Testis (tissue), 3 donors: Measurements from ENCODE around the gene PSMB2. TPM values are rescaled to one million over a fixed set of nuclear protein-coding genes. Genes with fewer than 3 reads are reported as not detected.

Experiments
- DNase-seq: peaks from one replicate; pipeline ENCODE4 v3.0.0-alpha.2; 2019
- H3K27ac ChIP-seq, 2 donors: fragments of 200-600 bp; sonication (generic); one replicate each; pipeline ENCODE4 v1.5.1; 2019
- H3K27me3 ChIP-seq: fragments of 200-600 bp; sonication (generic); one replicate; pipeline ENCODE4 v1.5.1; 2019
- H3K36me3 ChIP-seq: fragments of 200-600 bp; sonication (generic); one replicate; pipeline ENCODE4 v1.5.1; 2017; ENCODE audit warnings: low read depth; ENCODE audit errors: missing control alignments
- H3K4me1 ChIP-seq: fragments of 200-600 bp; sonication (generic); one replicate; pipeline ENCODE4 v1.5.1; 2019
- H3K4me3 ChIP-seq, 2 donors: fragments of 200-600 bp; sonication (generic); one replicate each; pipeline ENCODE4 v1.5.1; 2017 to 2019
- H3K9me3 ChIP-seq: fragments of 200-600 bp; sonication (generic); one replicate; pipeline ENCODE4 v1.5.1; 2017
- POLR2A ChIP-seq: fragments of 450-650 bp; IDR thresholded peaks from one replicate; pipeline ENCODE4 v1.6.1; 2017; ENCODE audit warnings: antibody characterized with exemption, mild to moderate bottlenecking, moderate library complexity
- WGBS, 2 donors: methylation state at CpG; one replicate each; pipeline ENCODE4 v1.1.5; 2018; 5-methylcytosine and 5-hydroxymethylcytosine counted together
- intact Hi-C: fragments of 100-400 bp; cut with DNase I; formaldehyde crosslinking; loops from one replicate; pipeline ENCODE4 v1.15.1; 2023; ENCODE audit warnings: low total_unique reads
- polyA plus RNA-seq: library from polyadenylated mRNA; stranded (reverse); fragments of 350-450 nt; fragmentation: Illumina TruSeq; extraction: RNeasy Lipid Tissue Mini Kit (QIAGEN cat#74804); gene quantifications from one replicate; pipeline ENCODE4 v1.2.3, GENCODE V29; 2014; ENCODE audit warnings: low read depth, low replicate concordance; ENCODE audit not compliant: insufficient read depth
- total RNA-seq, 2 donors: library from RNA; depleted of rRNA; stranded (reverse); fragments of >200 nt; gene quantifications; one replicate each; pipeline ENCODE4 v1.2.3, GENCODE V29; 2016
- TF ChIP-seq, protein P1 (sequence below), 3 experiments: fragments of 450-650 bp in 2 of 3; fragments of 200-600 bp in 1 of 3; sonication (generic) in 1 of 3; IDR thresholded peaks; one replicate each; pipeline ENCODE4 v1.5.1; 2016 to 2019; ENCODE audit warnings: antibody characterized with exemption in 3 of 3, mild to moderate bottlenecking in 2 of 3, moderate library complexity in 1 of 3

The PSMB2 gene
- total and polyA plus RNA-seq, 3 donors from 2014 or later, result 46.8 to 59.9 (median 50.1) TPM

DNA sequence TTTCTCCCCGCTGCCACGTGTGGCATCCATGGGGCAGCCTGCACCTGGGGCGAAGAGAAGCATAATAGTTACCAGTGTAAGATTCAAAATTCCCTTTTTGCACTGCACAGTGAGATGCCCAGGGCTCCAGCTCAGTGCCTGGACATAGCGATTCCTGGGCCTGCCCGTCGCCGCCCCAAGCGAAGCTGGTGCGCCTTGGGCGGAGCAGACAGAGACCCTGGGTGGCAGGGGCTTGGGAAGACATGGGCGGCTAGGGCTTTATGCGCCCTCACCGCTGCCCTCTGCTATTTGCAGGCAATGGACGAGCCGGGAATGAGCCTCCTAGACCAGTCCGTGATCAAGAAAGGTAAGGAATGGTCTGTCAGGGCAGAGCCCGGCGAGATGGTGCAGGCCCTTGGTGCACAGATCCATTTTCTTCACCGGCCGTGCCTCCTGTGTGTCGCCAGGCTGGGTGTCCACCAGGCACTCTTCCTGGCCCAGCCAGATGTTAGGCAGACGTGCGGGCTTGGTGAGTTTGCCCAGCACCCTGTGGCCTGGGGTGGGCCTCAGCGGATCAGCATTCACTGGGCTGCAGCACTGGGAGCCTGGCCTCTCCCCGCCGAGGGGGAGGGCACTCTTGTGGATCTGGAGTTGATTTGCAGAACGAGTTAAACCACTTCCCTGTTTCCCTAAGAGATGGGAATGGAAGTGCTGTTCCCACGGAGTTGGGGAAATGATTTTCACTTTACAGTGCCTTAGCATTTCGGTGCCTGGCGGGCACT lies 66.5 kb downstream of the PSMB2 start:
- intact Hi-C loops, result no loop called here
- WGBS, 2 donors, result 63 to 72% methylated on average over 18 to 30 of the region's 30 CpGs
- Histone ChIP-seq H3K9me3 (no peaks in the 10 kb centered on the region), H3K4me1 (no peaks in the 10 kb centered on the region), H3K27me3 (no peaks in the 10 kb centered on the region), H3K36me3 (no peaks in the 10 kb centered on the region), H3K4me3 (no peak overlapping the region), H3K27ac (no peak overlapping the region)
- DNase-seq, result no peak
- TF ChIP-seq, protein P1, sequence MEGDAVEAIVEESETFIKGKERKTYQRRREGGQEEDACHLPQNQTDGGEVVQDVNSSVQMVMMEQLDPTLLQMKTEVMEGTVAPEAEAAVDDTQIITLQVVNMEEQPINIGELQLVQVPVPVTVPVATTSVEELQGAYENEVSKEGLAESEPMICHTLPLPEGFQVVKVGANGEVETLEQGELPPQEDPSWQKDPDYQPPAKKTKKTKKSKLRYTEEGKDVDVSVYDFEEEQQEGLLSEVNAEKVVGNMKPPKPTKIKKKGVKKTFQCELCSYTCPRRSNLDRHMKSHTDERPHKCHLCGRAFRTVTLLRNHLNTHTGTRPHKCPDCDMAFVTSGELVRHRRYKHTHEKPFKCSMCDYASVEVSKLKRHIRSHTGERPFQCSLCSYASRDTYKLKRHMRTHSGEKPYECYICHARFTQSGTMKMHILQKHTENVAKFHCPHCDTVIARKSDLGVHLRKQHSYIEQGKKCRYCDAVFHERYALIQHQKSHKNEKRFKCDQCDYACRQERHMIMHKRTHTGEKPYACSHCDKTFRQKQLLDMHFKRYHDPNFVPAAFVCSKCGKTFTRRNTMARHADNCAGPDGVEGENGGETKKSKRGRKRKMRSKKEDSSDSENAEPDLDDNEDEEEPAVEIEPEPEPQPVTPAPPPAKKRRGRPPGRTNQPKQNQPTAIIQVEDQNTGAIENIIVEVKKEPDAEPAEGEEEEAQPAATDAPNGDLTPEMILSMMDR (IDR thresholded peaks at IDR 0.05), result no peak
- no peak for TF ChIP-seq POLR2A

DNA sequence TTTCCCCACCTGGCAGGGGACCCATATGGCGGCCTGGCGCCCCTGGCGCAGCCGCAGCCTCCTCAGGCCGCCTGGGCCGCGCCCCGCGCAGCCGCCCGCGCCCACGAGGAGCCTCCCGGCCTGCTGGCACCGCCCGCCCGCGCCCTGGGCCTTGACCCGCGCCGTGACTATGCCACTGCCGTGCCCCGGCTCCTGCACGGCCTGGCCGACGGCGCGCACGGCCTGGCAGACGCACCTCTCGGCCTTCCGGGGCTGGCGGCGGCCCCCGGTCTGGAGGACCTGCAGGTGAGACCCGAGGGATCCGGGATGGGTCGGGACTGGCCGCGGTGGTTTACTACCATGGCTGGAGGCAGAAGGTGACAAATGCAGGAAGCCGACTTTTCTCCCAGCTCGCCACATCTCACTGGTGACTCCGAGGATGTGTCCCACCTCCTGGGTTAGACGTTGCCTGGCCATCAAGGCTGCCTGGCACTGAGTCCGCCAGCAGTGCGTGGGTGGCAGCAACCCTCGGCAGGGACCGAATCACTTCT lies 67.1 kb downstream of the PSMB2 start:
- no peaks in the 10 kb centered on the region for H3K4me1 ChIP-seq
- no peak for DNase-seq
- H3K27me3 ChIP-seq, result no peaks in the 10 kb centered on the region
- H3K36me3 ChIP-seq, result no peaks in the 10 kb centered on the region
- H3K27ac ChIP-seq, result no peak overlapping the region
- 39 to 62% methylated on average over 9 to 45 of the region's 48 CpGs for WGBS, 2 donors
- intact Hi-C loops, result no loop called here
- H3K4me3 ChIP-seq, result no peak overlapping the region
- no peaks in the 10 kb centered on the region for H3K9me3 ChIP-seq
- no peak for TF ChIP-seq POLR2A
- TF ChIP-seq, protein P1 (IDR thresholded peaks at IDR 0.05), result no peak

GRCh38 chr1:35573198-35574124 lies 67.9 kb downstream of the PSMB2 start, which contains the start of gene TFAP2E:
Gene TFAP2E (plus strand): TSS chr1:35573314. CDS start chr1:35573578, 264 bp downstream.
- H3K4me3 ChIP-seq, result peak within 1 kb of the TSS; percentile 34 to 43
- H3K36me3 ChIP-seq, result no peaks in the 10 kb centered on the region
- no peaks in the 10 kb centered on the region for H3K4me1 ChIP-seq
- WGBS, 2 donors, result 37 to 43% methylated on average over 20 to 84 of the region's 95 CpGs
- intact Hi-C loops, result no loop called here
- no peaks in the 10 kb centered on the region for H3K27me3 ChIP-seq
- peak; percentile 67 for DNase-seq
- no peak within 1 kb of the TSS for H3K27ac ChIP-seq
- H3K9me3 ChIP-seq, result no peaks in the 10 kb centered on the region
- TF ChIP-seq, protein P1 (IDR thresholded peaks at IDR 0.05), result no peak
- TF ChIP-seq POLR2A, result no peak

- TF ChIP-seq, protein P1 (IDR thresholded peaks at IDR 0.05), result no peak
- no peak for TF ChIP-seq POLR2A
- intact Hi-C loops, result no loop called here
- Histone ChIP-seq H3K27ac (no peak overlapping the region), H3K4me1 (no peaks in the 10 kb centered on the region), H3K27me3 (no peaks in the 10 kb centered on the region), H3K9me3 (no peaks in the 10 kb centered on the region), H3K36me3 (no peaks in the 10 kb centered on the region), H3K4me3 (no peak overlapping the region)
- WGBS, 2 donors, result 77 to 81% methylated on average over 2 of the region's 2 CpGs
- DNase-seq, result no peak
Observed at GRCh38 chr1:35572296-35572695, 69.0 kb downstream of the PSMB2 start.
